ENCODE measurements around the gene CTRB2. TPM values are rescaled to one million over a fixed set of nuclear protein-coding genes. Genes with fewer than 3 reads are reported as not detected.
A peak's percentile ranks its signal among the peaks of the same experiment; 100 is the strongest.
"Not testable (repeated sequence)": the region's sequence is repeated elsewhere in the genome, so short reads cannot be mapped to it uniquely, and the experiment has no call there.

CTRB2 gene
- polyA plus RNA-seq, 10 donors, result 0.19 to 0.27 (median 0.22) TPM; not detected in 4

DNA sequence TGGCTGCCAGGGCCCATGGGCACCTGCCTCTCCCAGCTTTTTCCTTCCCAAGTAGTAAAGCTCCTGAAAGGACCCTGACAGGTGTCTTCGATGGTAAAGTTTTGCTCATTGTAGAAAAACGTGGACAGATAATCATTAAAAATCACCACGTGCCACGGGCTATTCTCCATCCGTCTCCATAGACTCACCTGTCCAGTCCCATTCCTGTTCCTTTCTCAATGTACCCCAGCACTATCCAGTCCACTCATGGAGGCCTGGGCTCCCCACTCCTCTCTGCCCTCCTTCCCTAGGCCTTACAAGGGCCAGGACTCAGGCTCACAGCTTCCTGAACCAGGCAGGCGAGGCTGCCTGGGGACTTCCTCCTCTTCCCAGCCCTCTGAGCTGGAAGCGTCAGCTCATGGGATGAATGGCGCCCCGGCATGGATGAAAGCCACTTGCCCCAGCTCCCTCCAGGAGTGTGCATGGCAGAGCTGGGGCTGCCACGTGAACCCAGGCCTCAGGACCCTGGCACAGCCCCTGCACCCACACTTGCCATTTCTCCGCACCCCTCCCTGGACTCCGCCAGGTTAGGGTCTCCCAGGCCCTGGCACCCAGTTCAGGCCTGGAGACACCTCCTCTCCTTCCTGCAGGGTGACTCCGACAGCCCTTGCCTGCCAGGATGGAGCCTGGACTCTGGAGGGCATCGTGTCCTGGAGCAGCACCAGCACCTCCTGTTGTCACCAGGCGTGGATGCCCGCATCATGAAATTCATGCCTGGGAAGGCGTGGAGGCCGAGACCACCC is 20.6 kb upstream of the CTRB2 start:
- DNase-seq, result peak in 1 of 3 donors; percentile 19

DNA sequence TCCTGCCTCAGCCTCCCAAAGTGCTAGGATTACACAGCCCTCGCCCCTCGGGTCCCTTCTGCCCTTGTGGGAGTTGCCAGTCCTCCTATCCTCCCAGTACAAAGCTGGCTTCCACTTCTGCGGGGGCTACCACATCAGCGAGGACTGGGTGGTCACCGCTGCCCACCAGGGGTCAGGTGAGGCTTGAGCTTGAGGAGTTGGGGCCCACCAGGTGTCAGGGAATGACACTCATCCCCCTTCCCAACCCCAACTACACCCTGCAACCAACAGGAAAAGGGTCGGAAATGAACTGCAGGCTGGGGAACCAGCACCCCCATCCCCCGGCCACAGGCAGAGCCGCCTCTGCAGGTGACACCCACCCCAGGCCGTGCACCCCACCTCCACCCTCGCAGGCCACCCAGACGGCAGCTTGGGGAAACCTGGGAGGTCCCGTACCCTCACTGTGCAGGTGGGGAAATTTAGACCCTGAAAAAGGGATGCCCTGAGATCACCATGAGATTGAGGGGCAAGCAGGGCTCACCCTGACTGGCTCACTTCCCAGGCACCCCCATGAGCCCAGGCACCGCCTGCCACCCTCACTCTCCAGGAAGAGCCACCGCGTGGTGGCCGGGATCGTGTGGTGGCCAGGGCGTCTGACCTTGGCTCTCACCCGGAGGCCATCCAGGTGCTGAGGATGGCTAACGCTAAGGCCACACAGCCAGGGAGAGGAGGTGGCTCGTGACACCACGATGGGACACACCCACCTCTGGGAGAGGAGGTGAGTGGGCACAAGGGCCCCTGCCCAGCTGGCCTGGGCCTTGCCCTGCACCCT is 19.8 kb upstream of the CTRB2 start:
- DNase-seq, result peak in 1 of 3 donors; percentile 13

DNA sequence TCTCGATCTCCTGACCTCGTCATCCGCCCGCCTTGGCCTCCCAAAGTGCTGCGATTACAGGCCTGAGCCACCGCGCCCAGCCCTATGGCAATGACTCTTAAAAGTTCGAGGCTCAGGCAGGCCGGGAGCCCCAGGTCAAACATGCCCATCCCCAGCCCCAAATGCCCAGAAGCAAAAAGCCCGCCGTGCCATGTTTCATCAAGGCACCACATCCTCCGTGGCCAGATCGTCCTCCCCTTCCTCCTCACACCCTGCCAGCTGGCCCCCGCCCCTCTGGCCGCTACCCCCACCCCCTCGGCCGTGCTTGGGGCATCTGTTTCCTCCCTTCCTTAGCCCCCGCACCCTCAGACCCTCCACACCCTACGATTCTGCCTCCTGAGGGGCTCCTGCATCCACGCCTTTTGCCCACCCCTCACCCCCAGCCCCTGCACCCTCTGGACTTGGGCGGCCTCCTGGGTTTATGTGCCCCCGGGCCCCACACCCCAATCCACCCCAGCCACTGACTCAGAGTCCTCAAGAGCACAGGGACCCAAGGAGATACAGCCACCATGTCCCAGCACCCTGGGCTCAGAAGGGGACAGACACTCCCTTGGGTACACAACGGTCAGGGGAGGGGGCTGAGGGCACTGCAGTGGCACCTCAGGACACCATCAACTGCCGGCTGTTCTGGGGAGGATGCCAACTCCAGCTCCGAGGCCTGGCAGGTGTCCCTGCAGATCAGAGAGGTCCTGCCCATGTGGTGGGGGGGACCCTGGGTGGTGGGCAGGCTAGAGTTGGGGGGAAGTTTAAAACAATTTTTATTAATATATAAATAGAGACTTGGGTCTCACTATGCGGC is 18.9 kb upstream of the CTRB2 start:
- no peak for DNase-seq

DNA sequence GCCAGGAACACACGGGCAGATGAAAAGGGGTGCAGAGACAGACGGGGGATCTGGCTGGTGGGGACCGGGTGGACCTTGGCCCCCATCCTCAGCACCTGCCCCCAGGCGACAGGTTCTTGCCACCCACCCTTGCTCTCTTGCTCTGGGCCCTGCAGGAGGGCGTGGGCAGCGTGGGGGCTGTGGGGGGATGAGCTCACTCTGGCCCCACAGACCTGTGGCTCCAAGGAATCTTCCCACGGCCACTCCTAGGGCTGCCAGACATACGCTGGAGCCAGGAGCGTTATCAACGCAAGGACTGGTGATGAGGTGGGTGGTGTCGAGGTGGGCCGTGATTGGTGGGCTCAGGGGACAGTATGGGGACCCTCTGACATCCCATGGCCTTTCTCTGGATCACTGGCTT is 18.1 kb upstream of the CTRB2 start:
- DNase-seq, result peak in 1 of 3 donors; percentile 24

DNA sequence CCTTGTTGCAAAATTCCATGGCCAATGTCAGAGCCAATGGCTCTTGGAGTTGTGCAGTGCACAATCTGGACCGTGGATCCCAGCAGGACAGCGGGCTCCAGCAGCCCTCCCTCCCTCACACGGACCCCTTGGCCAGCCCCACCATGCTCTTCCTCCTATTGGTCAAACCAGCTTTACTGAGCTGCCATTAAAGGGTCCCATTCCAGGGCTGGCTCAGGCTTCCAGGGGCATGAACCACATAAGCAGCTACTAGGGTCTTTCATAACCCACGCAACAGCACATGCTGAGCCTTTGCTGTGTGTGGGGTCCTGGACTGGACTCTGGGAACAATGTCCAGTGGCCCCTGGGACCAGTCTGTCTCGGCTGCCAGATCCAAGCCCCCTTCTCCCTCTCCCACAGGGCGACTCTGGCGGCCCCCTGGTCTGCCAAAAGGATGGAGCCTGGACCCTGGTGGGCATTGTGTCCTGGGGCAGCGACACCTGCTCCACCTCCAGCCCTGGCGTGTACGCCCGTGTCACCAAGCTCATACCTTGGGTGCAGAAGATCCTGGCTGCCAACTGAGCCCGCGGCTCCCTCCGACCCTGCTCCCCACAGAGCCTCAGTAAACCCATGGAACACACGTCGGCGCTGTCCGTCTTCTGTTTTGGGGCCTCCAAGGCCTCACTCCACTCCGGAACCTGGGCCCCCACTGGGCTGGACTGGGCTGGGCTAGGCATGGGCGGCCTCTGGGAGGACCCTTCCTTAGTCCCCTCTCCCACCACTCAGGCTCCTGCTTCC is 17.5 kb upstream of the CTRB2 start:
- DNase-seq, result peak in 1 of 3 donors; percentile 24

DNA sequence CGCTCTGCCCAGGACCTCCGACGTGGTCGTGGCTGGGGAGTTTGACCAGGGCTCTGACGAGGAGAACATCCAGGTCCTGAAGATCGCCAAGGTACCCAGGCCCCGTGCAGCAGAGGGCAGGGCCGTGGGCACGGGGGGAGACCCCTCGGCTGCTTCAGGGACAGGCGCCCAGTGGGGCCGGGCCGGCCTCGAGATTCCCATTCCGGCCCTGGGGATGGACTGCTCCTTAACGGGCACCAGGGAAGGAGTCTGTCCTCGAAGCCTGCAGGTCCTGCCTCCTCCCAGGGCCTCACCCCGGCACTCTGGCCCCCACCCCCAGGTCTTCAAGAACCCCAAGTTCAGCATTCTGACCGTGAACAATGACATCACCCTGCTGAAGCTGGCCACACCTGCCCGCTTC is 16.2 kb upstream of the CTRB2 start:
- not testable (repeated sequence) for DNase-seq

DNA sequence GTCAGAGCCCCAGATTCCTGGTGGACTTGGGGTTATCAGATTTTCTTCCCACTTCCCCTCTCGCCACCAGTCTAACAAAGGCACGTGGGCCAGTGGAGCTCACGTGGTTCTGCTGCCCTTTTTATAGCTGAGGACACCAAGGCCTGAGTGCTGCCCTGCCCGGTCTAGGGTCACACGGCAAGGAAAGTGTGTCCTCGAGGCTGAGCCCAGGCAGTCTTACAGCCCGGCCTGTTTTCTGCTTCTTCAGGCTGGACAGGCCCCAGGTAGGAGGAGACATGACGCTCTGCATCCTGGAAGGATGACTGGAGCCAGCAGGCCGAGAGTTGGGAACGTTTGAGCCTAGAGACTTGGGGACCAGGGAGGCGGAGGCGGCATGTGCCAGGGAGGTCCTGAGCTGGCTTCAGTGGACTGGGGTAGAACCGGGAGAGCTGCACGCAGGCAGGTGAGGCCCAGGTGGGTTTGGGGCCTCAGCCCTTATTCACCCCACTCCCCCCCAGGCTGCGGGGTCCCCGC is 15.4 kb upstream of the CTRB2 start:
- peak; percentile 47 to 90 (median 79) for DNase-seq

DNA sequence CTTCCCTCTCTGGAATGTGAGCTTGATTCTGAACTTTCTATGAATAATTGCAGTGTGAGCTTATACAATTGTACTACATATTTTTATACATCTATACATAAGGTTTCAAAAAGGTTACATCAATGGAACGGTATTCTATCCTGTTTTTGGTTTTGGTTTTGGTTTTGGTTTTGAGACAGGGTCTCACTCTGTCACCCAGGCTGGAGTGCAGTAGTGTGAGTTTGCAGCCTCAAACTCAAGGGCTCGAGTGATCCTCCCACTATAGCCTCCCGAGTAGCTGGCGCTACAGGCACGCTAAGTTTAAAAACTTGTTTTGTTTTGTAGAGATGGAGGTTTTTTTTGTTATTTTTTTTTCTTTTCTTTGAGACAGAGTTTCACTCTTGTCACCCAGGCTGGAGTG is 12.9 kb upstream of the CTRB2 start:
- no peak for DNase-seq

DNA sequence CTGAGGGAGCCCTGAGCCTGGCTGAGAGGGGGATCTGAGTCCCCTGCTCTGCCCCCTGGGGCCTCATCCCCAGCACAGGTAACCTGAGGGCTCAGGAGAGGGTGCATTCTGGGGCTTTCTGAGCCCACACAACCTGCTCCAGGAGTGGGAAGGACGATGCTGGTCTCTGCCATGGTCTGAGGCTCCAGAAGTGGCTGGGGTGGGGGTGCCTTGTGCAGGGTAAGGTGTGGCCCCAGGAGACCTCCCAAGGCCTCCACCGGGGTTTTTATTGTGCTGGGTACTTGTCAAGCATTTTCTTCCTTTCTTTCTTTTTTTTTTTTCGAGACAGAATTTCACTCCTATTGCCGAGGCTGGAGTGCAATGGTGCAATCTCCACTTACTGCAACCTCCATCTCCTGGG is 12.1 kb upstream of the CTRB2 start:
- DNase-seq, result no peak

DNA sequence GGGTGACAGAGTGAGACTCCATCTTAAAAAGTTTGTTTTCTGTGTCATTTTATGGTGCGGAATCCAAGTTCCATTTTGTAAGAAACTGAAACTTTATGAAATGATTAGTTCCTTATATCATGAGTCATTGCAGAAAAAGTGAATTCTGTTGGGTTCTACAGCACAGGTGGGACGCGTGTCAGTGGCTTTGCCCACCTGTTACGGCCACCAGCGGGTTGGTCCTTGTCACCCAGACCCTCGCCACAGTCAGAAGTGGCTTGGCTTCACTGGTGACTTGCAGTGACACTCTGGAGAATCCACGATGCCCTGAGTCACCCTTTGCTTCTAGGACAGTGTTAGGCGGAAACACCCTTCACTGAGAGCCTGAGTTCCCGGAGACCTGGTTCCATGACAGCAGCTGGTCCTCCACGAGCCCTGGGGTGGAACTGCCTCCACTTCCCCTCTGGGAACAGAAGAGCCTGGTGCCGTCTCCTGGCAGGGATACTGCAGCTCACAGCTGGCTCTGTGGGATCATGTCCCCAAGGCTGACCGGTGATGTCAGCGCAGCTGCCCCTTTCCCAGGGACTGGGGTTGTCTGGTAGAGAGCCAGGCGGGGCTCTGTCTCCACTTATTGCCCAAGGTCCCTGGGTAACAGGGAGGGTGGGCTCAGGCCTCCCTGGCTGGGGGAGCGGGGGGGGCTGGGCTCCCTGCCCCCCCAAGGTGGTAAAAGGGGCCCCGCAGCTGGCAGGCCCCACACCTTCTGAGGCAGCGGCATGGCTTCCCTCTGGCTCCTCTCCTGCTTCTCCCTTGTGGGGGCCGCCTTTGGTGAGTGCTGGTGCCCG is 11.5 kb upstream of the CTRB2 start, which contains the start of gene CTRB1:
CTRB1 (plus strand) TSS at position 733 of the 821 bp plus-strand sequence; CDS start at position 753, 20 bp downstream.
- no peak for DNase-seq

DNA sequence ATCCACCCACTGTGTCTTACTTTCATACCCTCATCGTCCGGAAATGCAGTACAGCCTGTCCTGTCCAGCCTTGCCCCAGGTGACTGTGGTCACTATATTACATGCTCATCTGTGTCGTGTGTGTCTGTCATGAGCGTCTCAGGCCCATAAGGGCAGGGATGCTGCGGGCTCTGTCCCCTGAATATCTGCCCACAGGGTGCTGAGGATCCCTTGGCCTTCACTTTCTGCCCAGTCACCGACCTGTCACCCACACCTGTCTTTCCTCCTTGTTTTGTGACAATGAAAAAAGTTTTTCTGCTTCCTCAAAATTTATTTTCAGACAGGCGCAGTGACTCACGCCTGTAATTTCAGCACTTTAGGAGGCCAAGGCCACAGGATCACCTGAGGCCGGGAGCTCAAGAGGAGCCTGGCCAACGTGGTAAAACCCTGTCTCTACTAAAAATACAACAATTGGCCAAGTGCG is 10.5 kb upstream of the CTRB2 start:
- DNase-seq, result no peak

DNA sequence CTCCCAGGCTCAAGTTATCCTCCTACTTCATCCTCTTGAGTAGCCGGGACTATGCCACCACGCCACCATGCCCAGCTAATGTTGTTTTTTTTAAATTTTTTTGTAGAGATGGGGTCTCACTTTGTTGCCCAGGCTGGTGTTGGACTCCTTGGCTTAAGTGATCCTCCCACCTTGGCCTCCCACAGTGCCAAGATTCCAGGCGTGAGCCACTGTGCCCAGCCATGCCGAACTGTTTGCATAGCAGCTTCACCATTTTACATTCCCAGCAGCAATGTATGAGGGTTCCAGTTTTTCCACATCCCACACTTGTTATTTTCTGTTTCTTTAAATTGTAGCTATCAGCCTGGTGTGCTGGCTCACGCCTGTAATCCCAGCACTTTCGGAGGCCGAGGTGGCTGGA is 9.6 kb upstream of the CTRB2 start:
- no peak for DNase-seq

DNA sequence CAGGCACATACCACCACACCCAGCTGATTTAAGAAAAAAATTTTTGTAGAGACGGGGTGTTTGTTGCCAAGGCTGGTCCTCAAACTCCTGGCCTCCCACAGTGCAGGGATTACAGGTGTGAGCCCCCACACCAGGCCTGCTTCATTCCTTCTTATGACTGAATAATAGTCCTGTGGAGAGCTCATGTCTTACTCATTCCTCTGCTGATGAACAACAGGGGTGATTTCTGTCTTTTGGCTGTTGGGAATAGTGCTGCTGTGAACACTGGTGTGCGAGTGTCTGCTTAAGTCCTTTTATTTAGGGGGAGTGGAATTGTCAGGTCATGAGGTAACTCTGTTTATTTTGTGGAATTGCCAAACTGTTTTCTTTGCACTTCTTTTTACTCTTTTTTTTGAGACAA is 9.2 kb upstream of the CTRB2 start:
- DNase-seq, result no peak

DNA sequence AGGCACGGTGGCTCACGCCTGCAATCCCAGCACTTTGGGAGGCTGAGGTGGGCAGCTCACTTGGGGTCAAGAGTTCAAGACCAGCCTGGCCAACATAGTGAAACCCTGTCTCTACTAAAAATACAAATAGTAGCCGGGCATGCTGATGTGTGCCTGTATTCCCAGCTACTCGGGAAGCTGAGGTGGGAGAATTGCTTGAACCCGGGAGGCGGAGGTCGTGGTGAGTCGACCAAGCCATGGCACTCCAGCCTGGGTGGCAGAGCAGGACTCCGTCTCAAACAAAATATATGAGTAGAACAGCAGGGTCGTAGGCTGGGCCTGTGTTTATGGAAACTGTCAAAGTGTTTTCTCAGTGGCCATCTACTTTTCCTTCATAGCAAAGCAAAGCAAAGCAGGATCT is 4.3 kb upstream of the CTRB2 start:
- DNase-seq, result not testable (repeated sequence)

DNA sequence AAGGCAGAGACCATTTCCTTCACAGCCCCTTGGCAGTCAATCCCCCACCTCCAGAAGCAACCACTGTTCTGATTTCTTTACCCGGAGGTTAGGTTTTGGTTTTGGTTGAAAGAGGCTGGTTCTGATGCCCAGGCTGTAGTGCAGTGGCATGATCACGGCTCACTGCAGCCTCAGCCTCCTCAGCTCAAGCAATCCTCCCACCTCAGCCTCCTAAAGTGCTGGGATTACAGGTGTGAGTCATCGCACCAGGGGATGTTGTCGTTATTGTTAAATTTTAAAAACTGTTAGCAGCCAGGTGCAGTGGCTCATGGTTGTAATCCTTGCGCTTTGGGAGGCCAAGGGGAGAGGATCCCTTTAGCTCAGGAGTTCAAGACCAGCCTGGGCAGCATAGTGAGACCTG is 3.0 kb upstream of the CTRB2 start:
- no peak for DNase-seq

DNA sequence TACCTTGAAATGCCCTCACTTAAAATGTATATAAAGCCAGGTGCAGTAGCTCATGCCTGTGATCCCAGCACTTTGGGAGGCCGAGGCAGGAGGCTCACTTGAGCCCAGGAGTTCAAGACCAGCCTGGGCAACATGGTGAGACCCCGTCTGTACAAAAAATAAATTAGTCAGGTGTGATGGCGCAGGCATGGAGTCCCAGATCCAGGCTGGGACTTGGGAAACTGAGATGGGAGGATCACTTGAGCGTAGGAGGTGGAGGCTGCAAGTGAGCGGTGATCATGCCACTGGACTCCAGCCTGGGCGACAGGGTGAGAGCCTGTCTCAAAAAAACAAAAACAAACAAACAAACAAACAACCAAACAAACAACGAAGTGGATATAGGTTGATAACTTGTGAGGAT is 2.6 kb upstream of the CTRB2 start:
- DNase-seq, result not testable (repeated sequence)

DNA sequence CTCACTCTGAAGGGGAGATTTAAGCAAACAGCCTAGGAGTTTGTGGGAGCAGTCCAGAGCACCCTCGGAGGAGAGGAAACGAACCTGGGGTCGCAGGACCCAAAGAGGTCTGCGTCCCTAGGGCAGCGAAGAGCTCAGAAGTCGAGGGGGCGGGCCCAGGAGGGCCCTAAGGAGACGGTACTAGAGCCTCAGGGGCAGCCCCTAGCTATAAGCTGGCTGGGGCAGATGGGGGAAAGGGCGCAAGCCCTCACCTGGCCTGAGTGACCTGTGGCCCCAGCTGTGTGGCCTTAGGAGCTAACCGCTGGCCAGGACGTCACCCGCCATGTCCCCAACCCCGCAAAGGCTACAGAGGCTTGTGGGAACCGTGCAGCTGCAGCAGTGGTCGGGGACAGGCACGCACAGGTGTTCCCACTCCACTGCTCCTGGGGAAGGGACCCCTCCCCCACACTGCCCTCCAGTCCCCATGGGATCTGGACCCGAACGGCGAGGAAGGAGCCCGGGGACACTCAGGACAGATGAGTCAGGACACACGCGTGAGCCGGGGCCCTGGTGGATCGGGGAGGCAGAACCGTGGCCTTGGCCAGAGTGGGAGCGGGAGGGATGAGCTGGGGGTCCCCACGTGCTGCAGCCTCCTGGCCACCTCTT is 2.0 kb upstream of the CTRB2 start:
- no peak for DNase-seq

DNA sequence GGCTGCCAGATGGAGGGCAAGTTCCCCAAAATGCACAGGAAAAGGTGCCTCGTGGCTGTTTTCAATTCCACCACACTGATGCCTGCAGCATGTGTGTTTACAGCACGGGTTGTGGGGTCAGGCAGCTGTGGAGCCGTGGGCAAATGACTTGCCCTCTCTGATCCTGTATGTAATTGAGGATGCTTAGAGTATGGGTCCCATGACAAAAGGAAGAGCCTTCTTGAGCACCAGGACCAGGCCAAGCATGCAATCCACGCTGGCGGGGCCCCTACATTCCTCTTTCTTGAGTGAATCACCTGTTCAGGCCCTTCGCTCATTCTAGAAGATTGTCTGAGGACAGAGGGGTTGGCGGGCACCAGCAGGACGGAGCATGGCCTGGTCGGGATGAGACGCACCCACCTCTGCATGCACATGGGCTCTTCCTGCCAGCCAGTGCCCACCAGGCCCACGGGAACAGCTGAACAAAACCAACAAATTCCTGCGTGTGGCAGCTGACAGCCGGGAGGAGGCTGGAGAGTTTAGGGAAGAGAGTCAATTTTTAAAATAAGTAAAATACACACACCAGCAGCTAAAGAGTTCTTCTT is 1.4 kb upstream of the CTRB2 start:
- no peak for DNase-seq

DNA sequence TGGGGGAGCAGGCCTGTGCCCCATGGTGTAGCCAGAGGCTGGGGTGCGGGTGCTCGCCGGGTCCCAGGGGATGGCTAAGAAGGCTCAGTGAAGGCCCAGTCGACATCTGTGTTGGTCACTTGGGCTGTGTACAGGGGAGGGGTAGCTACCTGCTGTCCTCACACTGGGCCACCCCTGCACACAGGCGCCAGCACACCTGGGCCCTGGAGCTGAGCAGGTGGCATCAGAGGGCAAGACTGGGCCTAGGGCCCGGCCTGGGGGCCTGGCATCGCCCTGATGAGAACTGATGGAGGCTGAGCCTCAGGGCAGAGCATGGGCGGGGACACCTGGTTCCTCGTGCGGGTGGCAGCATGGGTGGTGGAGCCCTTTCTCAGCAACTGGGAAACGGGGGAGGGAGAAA is 870 bp upstream of the CTRB2 start:
- no peak for DNase-seq

All from muscle of back (tissue), 11 donors.